ENCODE data around the gene GARIN5B. TPM values are rescaled to one million over a fixed set of nuclear protein-coding genes. Genes with fewer than 3 reads are reported as not detected.
"Not testable (repeated sequence)": the region's sequence is repeated elsewhere in the genome, so short reads cannot be mapped to it uniquely, and the experiment has no call there.

GARIN5B gene
- total RNA-seq, 1 experiment from 2014 or later, result not detected

GRCh38 chr19:55402509-55402908 lies 39.4 kb upstream of the GARIN5B start:
- H3K27ac Mint-ChIP-seq, result 0 out of 2 replicates have a peak overlapping the region, but pooled peaks have one; percentile 85
- H3K4me3 Mint-ChIP-seq, result no peak overlapping the region
- POLR2A ChIA-PET, result no interaction called here
- CTCF ChIA-PET, result interaction anchor here (0.8 to 1.2 kb wide), 2 partner anchors 16 to 251 kb away, joined by 3 read pairs; no protein-coding TSS in a partner anchor
- H3K27me3 Mint-ChIP-seq (ENCODE audit: low read depth), result no peaks in the 10 kb centered on the region; the same call in 1 of the 2 replicates
- peaks cover 35% of the 10 kb centered on the region for H3K4me1 Mint-ChIP-seq
- H3K9me3 Mint-ChIP-seq, result no peaks in the 10 kb centered on the region
- DNase-seq (ENCODE audit: low spot score) (no peak), ATAC-seq (no peak)
- no peak for TF ChIP-seq USF2 (CRISPR knock-in tag; IDR thresholded peaks at IDR 0.05)
- no peak for TF ChIP-seq MLX (CRISPR knock-in tag; IDR thresholded peaks at IDR 0.05)
- TF ChIP-seq E2F5 (CRISPR knock-in tag; IDR thresholded peaks at IDR 0.05), result no peak
- TF ChIP-seq ZNF532 (CRISPR knock-in tag; IDR thresholded peaks at IDR 0.05; ENCODE audit: borderline replicate concordance), result no peak
- TF ChIP-seq ESRRA (CRISPR knock-in tag; IDR thresholded peaks at IDR 0.05; ENCODE audit: borderline replicate concordance), result no peak
- TF ChIP-seq ZNF671 (CRISPR knock-in tag; IDR thresholded peaks at IDR 0.05), result no peak
- no peak for TF ChIP-seq GABPB1 (CRISPR knock-in tag; IDR thresholded peaks at IDR 0.05)
- no peak for TF ChIP-seq CDX4 (CRISPR knock-in tag; IDR thresholded peaks at IDR 0.05; ENCODE audit: borderline replicate concordance)
- no peak for TF ChIP-seq IRF1 (CRISPR knock-in tag; IDR thresholded peaks at IDR 0.05)
- no peak for TF ChIP-seq ZSCAN18 (CRISPR knock-in tag; IDR thresholded peaks at IDR 0.05)
- TF ChIP-seq E2F4 (CRISPR knock-in tag; IDR thresholded peaks at IDR 0.05; ENCODE audit: borderline replicate concordance, low read depth), result no peak
- TF ChIP-seq NFYB (CRISPR knock-in tag; conservative IDR thresholded peaks at IDR 0.05; ENCODE audit: low read depth), result no peak
- peaks cover 51% of the 10 kb centered on the region for H3K36me3 Mint-ChIP-seq

- H3K4me3 Mint-ChIP-seq; POLR2A ChIA-PET; DNase-seq (ENCODE audit: low spot score); H3K9me3 Mint-ChIP-seq; H3K27ac Mint-ChIP-seq; H3K27me3 Mint-ChIP-seq (ENCODE audit: low read depth); ATAC-seq: not testable (repeated sequence)
- Mint-ChIP-seq H3K4me1 (peaks cover 31% of the 10 kb centered on the region), H3K36me3 (peaks cover 46% of the 10 kb centered on the region)
- CTCF ChIA-PET, result interaction anchor here (1.1 to 1.6 kb wide), 2 partner anchors 62 to 235 kb away, joined by 3 read pairs; partner anchors contain the start of gene DNAAF3
These were observed 38.3 kb upstream of the GARIN5B start for GRCh38 chr19:55401390-55401789.

Data from WTC11 (cell line).